Ishikawa (cell line): ENCODE measurements around the gene ANO9.

Experiments used
- CEBPB ChIP-seq: IDR thresholded peaks from 2 replicates; pipeline ENCODE4 v1.6.1; 2012
- CREB1 ChIP-seq: IDR thresholded peaks from 2 replicates; pipeline ENCODE4 v1.6.1; 2012; ENCODE audit warnings: low read depth
- EGR1 ChIP-seq: IDR thresholded peaks from 2 replicates; pipeline ENCODE4 v1.6.1; 2012
- EP300 ChIP-seq: IDR thresholded peaks from 2 replicates; pipeline ENCODE4 v1.6.1; 2012; ENCODE audit warnings: borderline replicate concordance
- FOXM1 ChIP-seq: IDR thresholded peaks from 2 replicates; pipeline ENCODE4 v1.6.1; 2012; ENCODE audit warnings: low read depth, borderline replicate concordance
- MAX ChIP-seq: IDR thresholded peaks from 2 replicates; pipeline ENCODE4 v1.6.1; 2012
- NFIC ChIP-seq: IDR thresholded peaks from 2 replicates; pipeline ENCODE4 v1.6.1; 2012
- RAD21 ChIP-seq: IDR thresholded peaks from 2 replicates; pipeline ENCODE4 v1.6.1; 2012; ENCODE audit warnings: low read depth
- REST ChIP-seq: IDR thresholded peaks from 2 replicates; pipeline ENCODE4 v1.6.1; 2012; ENCODE audit warnings: low read depth, mild to moderate bottlenecking
- TAF1 ChIP-seq: IDR thresholded peaks from 2 replicates; pipeline ENCODE4 v1.6.1; 2012; ENCODE audit warnings: low read depth, mild to moderate bottlenecking
- TCF12 ChIP-seq: IDR thresholded peaks from 2 replicates; pipeline ENCODE4 v1.6.1; 2012; ENCODE audit warnings: low read depth
- TEAD4 ChIP-seq: IDR thresholded peaks from 2 replicates; pipeline ENCODE4 v1.6.1; 2012
- USF1 ChIP-seq: IDR thresholded peaks from 2 replicates; pipeline ENCODE4 v1.6.1; 2012
- YY1 ChIP-seq: IDR thresholded peaks from 2 replicates; pipeline ENCODE4 v1.6.1; 2012; ENCODE audit warnings: low read depth
- ZBTB7A ChIP-seq: IDR thresholded peaks from 2 replicates; pipeline ENCODE4 v1.6.1; 2012; ENCODE audit warnings: low read depth

The ANO9 gene

GRCh38 chr11:419248-420005 lies 22.4 kb downstream of the ANO9 start:
- no peak for TF ChIP-seq ZBTB7A
- TF ChIP-seq YY1 = no peak
- no peak for TF ChIP-seq TCF12

GRCh38 chr11:418343-419247 lies 23.2 kb downstream of the ANO9 start:
- TF ChIP-seq CREB1 (no peak), FOXM1 (no peak), ZBTB7A (no peak), EGR1 (no peak), TCF12 (no peak), YY1 (no peak), NFIC (no peak), CEBPB (no peak), EP300 (no peak), RAD21 (no peak), USF1 (no peak), MAX (no peak), TEAD4 (no peak), TAF1 (no peak), REST (no peak)

- no peak for TF ChIP-seq REST
- no peak for TF ChIP-seq CREB1
- TF ChIP-seq USF1 = no peak
- no peak for TF ChIP-seq FOXM1
- no peak for TF ChIP-seq CEBPB
- no peak for TF ChIP-seq TCF12
- TF ChIP-seq NFIC = no peak
- no peak for TF ChIP-seq ZBTB7A
These were observed 24.0 kb downstream of the ANO9 start for GRCh38 chr11:417652-418342.

- TF ChIP-seq FOXM1 = no peak
- TF ChIP-seq TCF12 = peak; percentile 57
- peak; percentile 30; the same call in 1 of the 2 replicates for TF ChIP-seq MAX
- no peak for TF ChIP-seq REST
- TF ChIP-seq ZBTB7A = peak; percentile 47; the same call in 1 of the 2 replicates
- no peak for TF ChIP-seq CEBPB
- peak; percentile 62; the same call in 1 of the 2 replicates for TF ChIP-seq TAF1
- no peak for TF ChIP-seq CREB1
- no peak for TF ChIP-seq USF1
- TF ChIP-seq EP300 = 0 out of 2 replicates have a peak, but pooled peaks have one; percentile 26
- TF ChIP-seq NFIC = peak; percentile 6; the same call in 1 of the 2 replicates
- TF ChIP-seq TEAD4 = no peak
- peak; percentile 36; the same call in 1 of the 2 replicates for TF ChIP-seq EGR1
- no peak for TF ChIP-seq RAD21
- no peak for TF ChIP-seq YY1
These were observed 24.8 kb downstream of the ANO9 start for GRCh38 chr11:416757-417621.
